WTC11 (cell line): ENCODE results near the gene HLA-F. TPM values are rescaled to one million over a fixed set of nuclear protein-coding genes. Genes with fewer than 3 reads are reported as not detected.

Experiments
- ATAC-seq: fragments of 200-7000 bp; cut with Tn5 transposase; 2 replicates; pipeline ENCODE4 v1.10.0; 2021; ENCODE audit warnings: mild to moderate bottlenecking, moderate library complexity
- CTCF ChIA-PET: fragments of 300-600 bp; sonication (Branson Sonifier 250); formaldehyde crosslinking; loops from one replicate; lab custom pipeline; 2021; ENCODE audit warnings: antibody characterized with exemption; lab: Charles Lee
- POLR2A ChIA-PET: fragments of 350-600 bp; sonication (Branson Sonifier 250); formaldehyde crosslinking; loops from one replicate; lab custom pipeline; 2021; ENCODE audit warnings: antibody characterized with exemption; lab: Charles Lee
- DNase-seq: peaks from one replicate; pipeline ENCODE4 v3.0.0; 2021; ENCODE audit warnings: low spot score
- H3K27ac Mint-ChIP-seq: 2 replicates; pipeline ENCODE4 v1.8.0; 2021; ENCODE audit warnings: mixed read lengths
- H3K27me3 Mint-ChIP-seq: 2 replicates; pipeline ENCODE4 v1.8.0; 2021; ENCODE audit warnings: low read depth, mild to moderate bottlenecking, moderate library complexity, mixed read lengths
- H3K36me3 Mint-ChIP-seq: 2 replicates; pipeline ENCODE4 v1.8.0; 2021; ENCODE audit warnings: mixed read lengths
- H3K4me1 Mint-ChIP-seq: 2 replicates; pipeline ENCODE4 v1.8.0; 2022; ENCODE audit warnings: mixed read lengths
- H3K4me3 Mint-ChIP-seq: 2 replicates; pipeline ENCODE4 v1.8.0; 2021; ENCODE audit warnings: mild to moderate bottlenecking, moderate library complexity, mixed read lengths
- H3K9me3 Mint-ChIP-seq: 2 replicates; pipeline ENCODE4 v1.8.0; 2021; ENCODE audit warnings: mixed read lengths
- E2F4 ChIP-seq: sonication (generic); formaldehyde crosslinking; IDR thresholded peaks from 2 replicates; pipeline ENCODE4 v1.8.1; 2022; ENCODE audit warnings: low read depth, mild to moderate bottlenecking, moderate library complexity, missing genetic modification reagents, borderline replicate concordance
- E2F5 ChIP-seq: sonication (generic); formaldehyde crosslinking; IDR thresholded peaks from 2 replicates; pipeline ENCODE4 v1.8.1; 2022; ENCODE audit warnings: mild to moderate bottlenecking, moderate library complexity, missing genetic modification reagents
- ETV6 ChIP-seq: sonication (generic); formaldehyde crosslinking; IDR thresholded peaks from 2 replicates; pipeline ENCODE4 v1.8.1; 2022; ENCODE audit warnings: mild to moderate bottlenecking, missing genetic modification reagents
- FOXP1 ChIP-seq: sonication (generic); formaldehyde crosslinking; IDR thresholded peaks from 2 replicates; pipeline ENCODE4 v1.8.0; 2022; ENCODE audit warnings: missing genetic modification reagents, mild to moderate bottlenecking, moderate library complexity, borderline replicate concordance
- HMGXB4 ChIP-seq: sonication (generic); formaldehyde crosslinking; IDR thresholded peaks from 2 replicates; pipeline ENCODE4 v1.8.1; 2023; ENCODE audit warnings: mild to moderate bottlenecking, moderate library complexity, missing genetic modification reagents
- MLX ChIP-seq: sonication (generic); formaldehyde crosslinking; IDR thresholded peaks from 2 replicates; pipeline ENCODE4 v1.8.1; 2023; ENCODE audit warnings: mild to moderate bottlenecking, missing genetic modification reagents, moderate library complexity
- RELA ChIP-seq: sonication (generic); formaldehyde crosslinking; IDR thresholded peaks from 2 replicates; pipeline ENCODE4 v1.8.1; 2022; ENCODE audit warnings: missing genetic modification reagents, mild to moderate bottlenecking, borderline replicate concordance
- RORB ChIP-seq: fragments of 250-450 bp; sonication (Bioruptor Pico); IDR thresholded peaks from 2 replicates; pipeline ENCODE4 v1.9.0; 2021; ENCODE audit warnings: mild to moderate bottlenecking
- STAT6 ChIP-seq: sonication (generic); formaldehyde crosslinking; conservative IDR thresholded peaks from 2 replicates; pipeline ENCODE4 v1.8.1; 2023; ENCODE audit warnings: mild to moderate bottlenecking, low read depth, missing genetic modification reagents, moderate library complexity
- TEAD4 ChIP-seq: sonication (generic); formaldehyde crosslinking; IDR thresholded peaks from 2 replicates; pipeline ENCODE4 v1.8.0; 2022; ENCODE audit warnings: mild to moderate bottlenecking, missing genetic modification reagents
- TP53 ChIP-seq: sonication (generic); formaldehyde crosslinking; IDR thresholded peaks from 2 replicates; pipeline ENCODE4 v1.8.1; 2023; ENCODE audit warnings: mild to moderate bottlenecking, missing genetic modification reagents
- USF1 ChIP-seq: sonication (generic); formaldehyde crosslinking; IDR thresholded peaks from 2 replicates; pipeline ENCODE4 v1.8.0; 2022; ENCODE audit warnings: mild to moderate bottlenecking, missing genetic modification reagents
- USF2 ChIP-seq: sonication (generic); formaldehyde crosslinking; IDR thresholded peaks from 2 replicates; pipeline ENCODE4 v1.8.1; 2023; ENCODE audit warnings: mild to moderate bottlenecking, missing genetic modification reagents, moderate library complexity
- ZBTB43 ChIP-seq: sonication (generic); formaldehyde crosslinking; IDR thresholded peaks from 2 replicates; pipeline ENCODE4 v1.8.1; 2023; ENCODE audit warnings: mild to moderate bottlenecking, missing genetic modification reagents
- ZNF263 ChIP-seq: sonication (generic); formaldehyde crosslinking; IDR thresholded peaks from 2 replicates; pipeline ENCODE4 v1.8.1; 2022; ENCODE audit warnings: low read depth, mild to moderate bottlenecking, moderate library complexity, missing genetic modification reagents
- ZNF317 ChIP-seq: sonication (generic); formaldehyde crosslinking; IDR thresholded peaks from 2 replicates; pipeline ENCODE4 v1.8.1; 2023; ENCODE audit warnings: low read depth, mild to moderate bottlenecking, moderate library complexity, missing genetic modification reagents, borderline replicate concordance
- ZNF423 ChIP-seq: fragments of 250-450 bp; sonication (Bioruptor Pico); IDR thresholded peaks from 2 replicates; pipeline ENCODE4 v2.1.2; 2022; ENCODE audit warnings: mild to moderate bottlenecking, moderate library complexity
- ZNF532 ChIP-seq: fragments of 250-450 bp; sonication (Bioruptor Pico); IDR thresholded peaks from 2 replicates; pipeline ENCODE4 v1.9.0; 2021; ENCODE audit warnings: mild to moderate bottlenecking, borderline replicate concordance
- ZSCAN18 ChIP-seq: fragments of 250-450 bp; sonication (Bioruptor Pico); IDR thresholded peaks from 2 replicates; pipeline ENCODE4 v2.1.2; 2022; ENCODE audit warnings: mild to moderate bottlenecking, moderate library complexity
- total RNA-seq: library from RNA; stranded (reverse); gene quantifications from 3 replicates; pipeline ENCODE4 v1.2.3, GENCODE V29; 2021

Gene HLA-F
- total RNA-seq, 1 experiment from 2014 or later: 7.5 TPM

- H3K4me3 Mint-ChIP-seq: no peak overlapping the region
- ATAC-seq (no peak), DNase-seq (no peak)
- no peak overlapping the region for H3K27ac Mint-ChIP-seq
- H3K9me3 Mint-ChIP-seq: peaks cover 6% of the 10 kb centered on the region; the same call in 1 of the 2 replicates
- no peak for TF ChIP-seq STAT6 (CRISPR knock-in tag)
- TF ChIP-seq E2F5: no peak
- TF ChIP-seq USF2: no peak
- no peak for TF ChIP-seq MLX (CRISPR knock-in tag)
- no peak for TF ChIP-seq USF1 (CRISPR knock-in tag)
- TF ChIP-seq ETV6 (CRISPR knock-in tag): no peak
- no peak for TF ChIP-seq FOXP1 (CRISPR knock-in tag)
- TF ChIP-seq ZNF317: no peak
- no peak for TF ChIP-seq RORB
- no peak for TF ChIP-seq ZNF532
- no peak for TF ChIP-seq ZSCAN18 (CRISPR knock-in tag)
- no peak for TF ChIP-seq ZNF423
- no peak for TF ChIP-seq TP53
- TF ChIP-seq ZBTB43: no peak
- no peak for TF ChIP-seq ZNF263 (CRISPR knock-in tag)
- no peak for TF ChIP-seq TEAD4 (CRISPR knock-in tag)
- no peak for TF ChIP-seq E2F4 (CRISPR knock-in tag)
- no peak for TF ChIP-seq RELA (CRISPR knock-in tag)
- no peak for TF ChIP-seq HMGXB4 (CRISPR knock-in tag)
- H3K36me3 Mint-ChIP-seq: no peaks in the 10 kb centered on the region
- ChIA-PET CTCF (interaction anchor here (2.3 kb wide), 1 partner anchor 91 kb away, joined by 8 read pairs; no protein-coding TSS in a partner anchor), POLR2A (no interaction called here)
- H3K4me1 Mint-ChIP-seq: peaks cover 12% of the 10 kb centered on the region
- H3K27me3 Mint-ChIP-seq: peaks cover 44% of the 10 kb centered on the region
Observed at GRCh38 chr6:29743568-29743967, 20.3 kb downstream of the HLA-F start.
